NT2/D1 (cell line): Measurements from ENCODE around the gene PLEKHH1.

ENCODE experiments used
- SUZ12 ChIP-seq: IDR thresholded peaks from 2 replicates; pipeline ENCODE4 v1.6.1; 2011; ENCODE audit not compliant: insufficient read length, insufficient read depth; ENCODE audit errors: extremely low read depth
- YY1 ChIP-seq: IDR thresholded peaks from 2 replicates; pipeline ENCODE4 v1.6.1; 2011; ENCODE audit not compliant: insufficient read length, insufficient read depth
- ZNF274 ChIP-seq: IDR thresholded peaks from 2 replicates; pipeline ENCODE4 v1.6.1; 2011; ENCODE audit warnings: mild to moderate bottlenecking, low read depth, low read length

DNA sequence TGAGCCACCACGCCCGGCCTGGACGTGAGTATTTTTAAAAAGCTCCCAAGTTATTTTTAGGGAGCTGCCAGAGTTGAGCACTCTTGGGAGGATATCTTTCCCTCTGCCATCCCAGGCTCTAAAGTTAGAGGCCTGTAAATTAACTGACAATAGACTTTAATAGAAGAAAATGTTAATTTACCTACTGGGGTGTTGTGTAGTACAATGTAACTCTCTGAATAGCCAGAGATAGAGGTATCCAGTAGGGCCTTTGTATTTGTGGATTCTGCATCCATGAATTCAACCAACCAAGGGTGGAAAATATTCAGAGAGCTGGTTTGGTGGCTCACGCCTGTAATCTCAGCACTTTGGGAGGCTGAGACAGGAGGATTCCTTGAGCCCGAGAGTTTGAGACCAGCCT lies 74.6 kb downstream of the PLEKHH1 start:
- TF ChIP-seq YY1 (no peak), ZNF274 (no peak), SUZ12 (no peak)
